ENCODE data around the gene F7.
"Not testable (repeated sequence)": the region's sequence is repeated elsewhere in the genome, so short reads cannot be mapped to it uniquely, and the experiment has no call there.

The F7 gene

GRCh38 chr13:113102302-113102701 lies 3.3 kb upstream of the F7 start:
- DNase-seq (ENCODE audit: low read depth): not testable (repeated sequence)

GRCh38 chr13:113102727-113103126 lies 2.9 kb upstream of the F7 start:
- DNase-seq (ENCODE audit: low read depth): no peak

- DNase-seq (ENCODE audit: low read depth): no peak
These were observed 1.9 kb upstream of the F7 start for GRCh38 chr13:113103646-113104045.

GRCh38 chr13:113105921-113106452 lies 396 bp downstream of the F7 start:
- no peak for DNase-seq (ENCODE audit: low read depth)

- DNase-seq (ENCODE audit: low read depth): no peak
These were observed 1.2 kb downstream of the F7 start for GRCh38 chr13:113106711-113107351.

GRCh38 chr13:113108521-113108920 lies 2.9 kb downstream of the F7 start:
- not testable (repeated sequence) for DNase-seq (ENCODE audit: low read depth)

GRCh38 chr13:113109151-113110047 lies 3.8 kb downstream of the F7 start:
- DNase-seq (ENCODE audit: low read depth): no peak

- DNase-seq (ENCODE audit: low read depth): no peak
These were observed 4.7 kb downstream of the F7 start for GRCh38 chr13:113110048-113110851.

- no peak for DNase-seq (ENCODE audit: low read depth)
These were observed 5.3 kb downstream of the F7 start for GRCh38 chr13:113110852-113111315.

GRCh38 chr13:113111821-113112220 lies 6.2 kb downstream of the F7 start:
- DNase-seq (ENCODE audit: low read depth): not testable (repeated sequence)

- DNase-seq (ENCODE audit: low read depth): not testable (repeated sequence)
These were observed 6.9 kb downstream of the F7 start for GRCh38 chr13:113112475-113112874.

- DNase-seq (ENCODE audit: low read depth): no peak
These were observed 7.6 kb downstream of the F7 start for GRCh38 chr13:113112893-113113845.

- DNase-seq (ENCODE audit: low read depth): no peak
These were observed 8.3 kb downstream of the F7 start for GRCh38 chr13:113113846-113114271.

GRCh38 chr13:113114511-113115362 lies 9.1 kb downstream of the F7 start:
- no peak for DNase-seq (ENCODE audit: low read depth)

GRCh38 chr13:113115363-113116205 lies 10.0 kb downstream of the F7 start:
- DNase-seq (ENCODE audit: low read depth): no peak

- DNase-seq (ENCODE audit: low read depth): no peak
These were observed 10.7 kb downstream of the F7 start for GRCh38 chr13:113116206-113116800.

- no peak for DNase-seq (ENCODE audit: low read depth)
These were observed 11.3 kb downstream of the F7 start for GRCh38 chr13:113116871-113117271.

- no peak for DNase-seq (ENCODE audit: low read depth)
These were observed 11.8 kb downstream of the F7 start for GRCh38 chr13:113117335-113117872.

Data from HS-27A (cell line).